ENCODE data around the gene VENTX. TPM values are rescaled to one million over a fixed set of nuclear protein-coding genes. Genes with fewer than 3 reads are reported as not detected.

VENTX gene
- polyA plus RNA-seq, 1 donor (not counting 4 experiments of a cell fraction or from before 2014, with no cell fraction given), result not detected

DNA sequence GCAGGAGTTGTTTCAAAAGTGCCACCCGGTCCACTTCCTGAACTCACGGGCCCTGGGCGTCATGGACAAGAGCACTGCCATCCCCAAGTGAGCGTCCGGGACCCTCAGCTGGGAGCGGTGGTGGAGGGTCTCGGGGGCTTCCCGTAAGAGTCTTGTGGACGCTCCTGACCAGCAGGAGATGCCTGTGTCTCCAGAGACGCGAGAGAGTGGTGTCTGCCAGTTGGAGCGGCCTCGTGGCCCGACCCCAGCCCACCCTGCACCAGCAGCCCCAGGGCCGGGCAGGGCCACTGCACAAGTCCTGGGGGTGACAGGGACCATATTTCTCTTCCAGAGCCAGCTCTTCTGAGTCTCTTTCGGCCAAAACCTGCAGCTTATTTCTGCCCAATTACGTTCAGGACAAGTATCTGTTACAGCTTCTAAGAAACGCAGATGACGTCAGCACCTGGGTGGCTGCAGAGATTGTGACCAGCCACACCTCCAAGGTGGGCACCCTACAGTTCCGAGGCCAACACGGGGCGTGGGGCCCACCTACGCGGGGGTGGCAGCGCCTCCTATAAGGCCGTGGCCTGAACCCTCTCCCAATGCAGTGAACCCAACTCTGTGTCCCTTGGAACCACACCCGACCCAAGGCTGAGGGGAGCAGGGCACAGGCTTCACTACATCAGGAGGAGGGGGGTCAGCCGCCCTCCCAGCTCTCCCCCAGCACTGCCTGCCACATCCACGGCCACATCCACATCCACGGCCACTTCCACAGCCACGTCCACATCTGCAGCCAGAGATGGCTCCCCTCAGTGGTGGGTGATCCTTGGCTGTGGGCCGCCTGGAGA, 23.8 kb upstream of the VENTX start:
- DNase-seq (ENCODE audit: low read depth, low spot score) (no peak), FAIRE-seq (no peak)

GRCh38 chr10:133214468-133215410, 22.9 kb upstream of the VENTX start:
- dilution Hi-C loops (cut with MboI; ENCODE audit: extremely low pct_ligation_motif_present, low sequenced_read_pairs), result no loop called here
- Histone ChIP-seq H3K4me2 (ENCODE audit: control insufficient read depth, extremely low read depth, insufficient read depth, low read depth, low read length) (no peak overlapping the region), H3K9me1 (ENCODE audit: control insufficient read depth, extremely low read depth, insufficient read depth, low read length) (no peaks in the 10 kb centered on the region), H3K4me1 (ENCODE audit: control insufficient read depth, extremely low read depth, insufficient read depth, low read length) (no peaks in the 10 kb centered on the region), H3K27me3 (ENCODE audit: control insufficient read depth, extremely low read depth, insufficient read depth, low read length) (peaks cover 17% of the 10 kb centered on the region), H3K9me3 (ENCODE audit: control insufficient read depth, low read depth, low read length) (no peaks in the 10 kb centered on the region), H4K20me1 (ENCODE audit: control insufficient read depth, extremely low read depth, insufficient read depth, low read length) (no peaks in the 10 kb centered on the region), H3K79me2 (ENCODE audit: control insufficient read depth, insufficient read depth, low read length) (no peaks in the 10 kb centered on the region), H3K27ac (ENCODE audit: control insufficient read depth, insufficient read depth, low read length) (no peak overlapping the region), H2AFZ (ENCODE audit: control insufficient read depth, low read length) (no peak overlapping the region), H3K9ac (ENCODE audit: control insufficient read depth, extremely low read depth, insufficient read depth, low read length) (no peak overlapping the region), H3K4me3 (ENCODE audit: control insufficient read depth in 2 of 3, extremely low read depth in 1 of 3, insufficient read depth in 2 of 3, low read depth in 1 of 3, low read length in 3 of 3) (no peak overlapping the region), H3K36me3 (ENCODE audit: control insufficient read depth in 2 of 2, extremely low read depth in 1 of 2, insufficient read depth in 2 of 2, low read length in 2 of 2) (no peaks in the 10 kb centered on the region)
- no peak for FAIRE-seq
- no peak for DNase-seq (ENCODE audit: low read depth, low spot score)
- TF ChIP-seq, protein P1, sequence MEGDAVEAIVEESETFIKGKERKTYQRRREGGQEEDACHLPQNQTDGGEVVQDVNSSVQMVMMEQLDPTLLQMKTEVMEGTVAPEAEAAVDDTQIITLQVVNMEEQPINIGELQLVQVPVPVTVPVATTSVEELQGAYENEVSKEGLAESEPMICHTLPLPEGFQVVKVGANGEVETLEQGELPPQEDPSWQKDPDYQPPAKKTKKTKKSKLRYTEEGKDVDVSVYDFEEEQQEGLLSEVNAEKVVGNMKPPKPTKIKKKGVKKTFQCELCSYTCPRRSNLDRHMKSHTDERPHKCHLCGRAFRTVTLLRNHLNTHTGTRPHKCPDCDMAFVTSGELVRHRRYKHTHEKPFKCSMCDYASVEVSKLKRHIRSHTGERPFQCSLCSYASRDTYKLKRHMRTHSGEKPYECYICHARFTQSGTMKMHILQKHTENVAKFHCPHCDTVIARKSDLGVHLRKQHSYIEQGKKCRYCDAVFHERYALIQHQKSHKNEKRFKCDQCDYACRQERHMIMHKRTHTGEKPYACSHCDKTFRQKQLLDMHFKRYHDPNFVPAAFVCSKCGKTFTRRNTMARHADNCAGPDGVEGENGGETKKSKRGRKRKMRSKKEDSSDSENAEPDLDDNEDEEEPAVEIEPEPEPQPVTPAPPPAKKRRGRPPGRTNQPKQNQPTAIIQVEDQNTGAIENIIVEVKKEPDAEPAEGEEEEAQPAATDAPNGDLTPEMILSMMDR (optimal IDR thresholded peaks at IDR 0.05 in 1 of 3, IDR thresholded peaks at IDR 0.05 in 1 of 3, conservative IDR thresholded peaks at IDR 0.05 in 1 of 3; ENCODE audit: extremely low read depth in 1 of 3, insufficient read depth in 2 of 3, low read length in 3 of 3), result no peak
- TF ChIP-seq EZH2 (IDR thresholded peaks at IDR 0.05; ENCODE audit: low read length), result no peak

More for the DNA sequence above, 23.8 kb upstream of the VENTX start:
- Histone ChIP-seq H3K79me2 (ENCODE audit: control insufficient read depth, insufficient read depth, low read length) (no peaks in the 10 kb centered on the region), H3K27ac (ENCODE audit: control insufficient read depth, insufficient read depth, low read length) (no peak overlapping the region), H3K9me1 (ENCODE audit: control insufficient read depth, extremely low read depth, insufficient read depth, low read length) (no peaks in the 10 kb centered on the region), H3K4me2 (ENCODE audit: control insufficient read depth, extremely low read depth, insufficient read depth, low read depth, low read length) (no peak overlapping the region), H3K9ac (ENCODE audit: control insufficient read depth, extremely low read depth, insufficient read depth, low read length) (no peak overlapping the region), H4K20me1 (ENCODE audit: control insufficient read depth, extremely low read depth, insufficient read depth, low read length) (no peaks in the 10 kb centered on the region), H3K27me3 (ENCODE audit: control insufficient read depth, extremely low read depth, insufficient read depth, low read length) (peaks cover 8% of the 10 kb centered on the region), H3K9me3 (ENCODE audit: control insufficient read depth, low read depth, low read length) (no peaks in the 10 kb centered on the region), H3K4me3 (ENCODE audit: control insufficient read depth in 2 of 3, extremely low read depth in 1 of 3, insufficient read depth in 2 of 3, low read depth in 1 of 3, low read length in 3 of 3) (no peak overlapping the region), H2AFZ (ENCODE audit: control insufficient read depth, low read length) (no peak overlapping the region), H3K4me1 (ENCODE audit: control insufficient read depth, extremely low read depth, insufficient read depth, low read length) (no peaks in the 10 kb centered on the region), H3K36me3 (ENCODE audit: control insufficient read depth in 2 of 2, extremely low read depth in 1 of 2, insufficient read depth in 2 of 2, low read length in 2 of 2) (no peaks in the 10 kb centered on the region)
- no peak for TF ChIP-seq EZH2 (IDR thresholded peaks at IDR 0.05; ENCODE audit: low read length)
- TF ChIP-seq, protein P1 (optimal IDR thresholded peaks at IDR 0.05 in 1 of 3, IDR thresholded peaks at IDR 0.05 in 1 of 3, conservative IDR thresholded peaks at IDR 0.05 in 1 of 3; ENCODE audit: extremely low read depth in 1 of 3, insufficient read depth in 2 of 3, low read length in 3 of 3), result no peak
- dilution Hi-C loops (cut with MboI; ENCODE audit: extremely low pct_ligation_motif_present, low sequenced_read_pairs), result no loop called here
